Sigmoid colon (tissue), 7 donors: ENCODE results near the gene TXNL4A. TPM values are rescaled to one million over a fixed set of nuclear protein-coding genes. Genes with fewer than 3 reads are reported as not detected.

Experiments
- DNase-seq: peaks from one replicate; pipeline ENCODE4 v3.0.0-alpha.2; 2019
- H3K27ac ChIP-seq, 4 donors: fragments of 200-600 bp; sonication (generic); one replicate each; pipeline ENCODE4 v1.5.1; 2016 to 2019; ENCODE audit warnings: mild to moderate bottlenecking in 1 of 4
- H3K27me3 ChIP-seq, 3 donors: fragments of 200-600 bp; sonication (generic); one replicate each; pipeline ENCODE4 v1.5.1; 2019; ENCODE audit warnings: mild to moderate bottlenecking in 1 of 3
- H3K36me3 ChIP-seq, 4 donors: fragments of 200-600 bp; sonication (generic); one replicate each; pipeline ENCODE4 v1.5.1; 2016 to 2019
- H3K4me1 ChIP-seq, 4 donors: fragments of 200-600 bp; sonication (generic); one replicate each; pipeline ENCODE4 v1.5.1; 2017 to 2019
- H3K4me3 ChIP-seq, 4 donors: fragments of 200-600 bp; sonication (generic); one replicate each; pipeline ENCODE4 v1.5.1; 2017 to 2019; ENCODE audit warnings: mild to moderate bottlenecking in 2 of 4, moderate library complexity in 1 of 4
- H3K9me3 ChIP-seq, 4 donors: fragments of 200-600 bp in 3 of 4; sonication (generic) in 3 of 4; one replicate each; pipeline versions ENCODE4 v1.5.1 to v1.6.1; 2013 to 2019
- EP300 ChIP-seq, 4 donors: sonication (generic); formaldehyde crosslinking; IDR thresholded peaks; one replicate each; pipeline ENCODE4 v1.6.1; 2017; ENCODE audit warnings: antibody characterized with exemption in 4 of 4
- POLR2A ChIP-seq, 2 donors: fragments of 450-650 bp; IDR thresholded peaks; one replicate each; pipeline ENCODE4 v1.6.1; 2016; ENCODE audit warnings: antibody characterized with exemption in 2 of 2, mild to moderate bottlenecking in 2 of 2, moderate library complexity in 2 of 2
- POLR2AphosphoS5 ChIP-seq, 4 donors: sonication (generic); formaldehyde crosslinking; IDR thresholded peaks; one replicate each; pipeline ENCODE4 v1.6.1; 2017; ENCODE audit warnings: antibody characterized with exemption in 4 of 4
- WGBS, 2 donors: extraction: QIAGEN DNeasy Blood & Tissue Kit; methylation state at CpG; one replicate each; pipeline ENCODE4 v1.1.7; 2013; 5-methylcytosine and 5-hydroxymethylcytosine counted together
- intact Hi-C: fragments of 100-400 bp; cut with DNase I; formaldehyde crosslinking; loops from one replicate; pipeline ENCODE4 v1.15.1; 2023
- polyA plus RNA-seq, 3 donors: library from polyadenylated mRNA; stranded (reverse); fragments of 200-250 nt; gene quantifications; one replicate each; pipeline ENCODE4 v1.2.3, GENCODE V29; 2013
- total RNA-seq, 4 donors: library from RNA; depleted of rRNA; stranded (reverse); fragments of >200 nt; gene quantifications; one replicate each; pipeline ENCODE4 v1.1.0, GENCODE V29; 2016
- TF ChIP-seq, protein P1 (sequence below), 4 experiments: fragments of 450-650 bp in 3 of 4; fragments of 200-600 bp in 1 of 4; IDR thresholded peaks; one replicate each; pipeline ENCODE4 v1.5.1; 2016 to 2019; ENCODE audit warnings: antibody characterized with exemption in 4 of 4, mild to moderate bottlenecking in 3 of 4, moderate library complexity in 2 of 4
- donor health status: healthy with polysubstance abuse.
- donor health status: Bipolar disorder and iron deficiency.
- donor health status: healthy.

Gene TXNL4A
- total and polyA plus RNA-seq, 7 donors, result 16.9 to 85.3 (median 32.9) TPM

DNA sequence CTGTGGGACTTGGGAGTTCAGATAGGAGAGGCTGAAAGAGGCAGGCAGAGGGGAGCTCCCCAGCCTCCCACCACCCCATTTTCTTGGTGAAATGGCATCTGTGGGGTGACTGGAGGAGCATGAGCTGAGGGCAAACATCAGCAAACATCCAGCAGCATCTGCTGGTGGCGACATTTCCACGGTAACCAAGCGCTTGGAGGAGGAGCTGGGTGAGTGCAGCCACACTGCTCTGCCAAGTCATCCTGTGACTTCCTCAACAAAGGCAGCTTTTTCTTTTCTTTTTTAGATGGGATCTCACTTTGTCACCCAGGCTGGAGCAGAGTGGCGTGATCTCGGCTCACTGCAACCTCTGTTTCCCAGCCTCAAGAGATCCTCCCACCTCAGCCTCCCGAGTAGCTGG is 5.6 kb downstream of the TXNL4A start:
- no peak for DNase-seq
- Histone ChIP-seq H3K27ac (no peak overlapping the region), H3K27me3 (no peaks in the 10 kb centered on the region), H3K4me1 (peaks cover 3 to 25% (median 19%) of the 10 kb centered on the region in 4 donors), H3K4me3 (no peak overlapping the region), H3K36me3 (peaks cover 0 to 7% (median 0%) of the 10 kb centered on the region in 4 donors), H3K9me3 (no peaks in the 10 kb centered on the region)
- TF ChIP-seq POLR2A (IDR thresholded peaks at IDR 0.05) (no peak), POLR2AphosphoS5 (IDR thresholded peaks at IDR 0.05) (no peak), EP300 (IDR thresholded peaks at IDR 0.05) (no peak)
- TF ChIP-seq, protein P1, sequence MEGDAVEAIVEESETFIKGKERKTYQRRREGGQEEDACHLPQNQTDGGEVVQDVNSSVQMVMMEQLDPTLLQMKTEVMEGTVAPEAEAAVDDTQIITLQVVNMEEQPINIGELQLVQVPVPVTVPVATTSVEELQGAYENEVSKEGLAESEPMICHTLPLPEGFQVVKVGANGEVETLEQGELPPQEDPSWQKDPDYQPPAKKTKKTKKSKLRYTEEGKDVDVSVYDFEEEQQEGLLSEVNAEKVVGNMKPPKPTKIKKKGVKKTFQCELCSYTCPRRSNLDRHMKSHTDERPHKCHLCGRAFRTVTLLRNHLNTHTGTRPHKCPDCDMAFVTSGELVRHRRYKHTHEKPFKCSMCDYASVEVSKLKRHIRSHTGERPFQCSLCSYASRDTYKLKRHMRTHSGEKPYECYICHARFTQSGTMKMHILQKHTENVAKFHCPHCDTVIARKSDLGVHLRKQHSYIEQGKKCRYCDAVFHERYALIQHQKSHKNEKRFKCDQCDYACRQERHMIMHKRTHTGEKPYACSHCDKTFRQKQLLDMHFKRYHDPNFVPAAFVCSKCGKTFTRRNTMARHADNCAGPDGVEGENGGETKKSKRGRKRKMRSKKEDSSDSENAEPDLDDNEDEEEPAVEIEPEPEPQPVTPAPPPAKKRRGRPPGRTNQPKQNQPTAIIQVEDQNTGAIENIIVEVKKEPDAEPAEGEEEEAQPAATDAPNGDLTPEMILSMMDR (IDR thresholded peaks at IDR 0.05), result no peak
- intact Hi-C loops, result no loop called here
- 73 to 88% methylated on average over 6 of the region's 6 CpGs for WGBS, 2 donors

DNA sequence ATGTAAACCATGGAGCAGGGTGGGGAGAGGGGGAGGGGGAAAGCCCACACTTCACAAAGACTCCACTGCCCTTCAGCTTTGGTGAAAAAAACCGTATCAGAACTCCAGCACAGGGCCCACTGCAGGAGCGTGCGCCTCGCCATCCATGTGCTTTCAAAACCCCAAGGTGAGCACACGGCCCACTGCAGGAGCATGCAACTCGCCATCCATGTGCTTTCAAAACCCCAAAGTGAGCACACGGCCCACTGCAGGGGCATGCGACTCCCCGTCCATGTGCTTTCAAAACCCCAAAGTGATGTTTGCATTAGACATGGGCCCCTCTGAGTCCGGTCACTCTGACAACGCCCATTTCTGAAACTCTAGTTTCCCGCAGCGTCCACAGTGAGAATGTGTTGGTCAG is 7.8 kb downstream of the TXNL4A start:
- Histone ChIP-seq H3K27me3 (no peaks in the 10 kb centered on the region), H3K9me3 (no peaks in the 10 kb centered on the region), H3K4me1 (peaks cover 0 to 10% (median 2%) of the 10 kb centered on the region in 4 donors), H3K4me3 (no peak overlapping the region), H3K36me3 (peaks cover 0 to 15% (median 2%) of the 10 kb centered on the region in 4 donors), H3K27ac (no peak overlapping the region)
- no peak for DNase-seq
- 89% methylated on average over 13 of the region's 13 CpGs for WGBS, 2 donors
- TF ChIP-seq EP300 (IDR thresholded peaks at IDR 0.05), result no peak
- TF ChIP-seq, protein P1 (IDR thresholded peaks at IDR 0.05), result no peak
- TF ChIP-seq POLR2A (IDR thresholded peaks at IDR 0.05), result no peak
- TF ChIP-seq POLR2AphosphoS5 (IDR thresholded peaks at IDR 0.05), result no peak
- intact Hi-C loops, result no loop called here

DNA sequence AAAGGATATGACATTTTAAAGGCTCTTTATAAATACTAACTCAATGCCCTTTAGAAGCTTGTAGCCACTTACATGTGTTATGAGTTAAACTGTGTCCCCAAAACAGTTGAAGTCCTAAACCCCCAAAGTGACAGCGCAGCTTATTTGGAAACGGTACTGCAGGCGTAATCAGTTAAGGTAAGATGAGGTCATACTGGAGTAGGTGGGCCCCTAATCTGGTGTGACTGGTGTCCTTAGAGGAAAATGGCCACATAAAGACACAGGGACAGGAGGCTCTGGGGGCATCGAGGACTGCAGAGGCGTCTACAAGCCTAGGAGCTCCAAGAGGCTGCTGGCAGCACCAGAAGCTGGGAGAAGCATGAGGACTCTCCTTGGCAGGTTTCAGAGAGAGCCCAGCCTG is 8.5 kb downstream of the TXNL4A start:
- no peak for TF ChIP-seq EP300 (IDR thresholded peaks at IDR 0.05)
- TF ChIP-seq POLR2AphosphoS5 (IDR thresholded peaks at IDR 0.05), result no peak
- TF ChIP-seq, protein P1 (IDR thresholded peaks at IDR 0.05), result no peak
- TF ChIP-seq POLR2A (IDR thresholded peaks at IDR 0.05), result no peak
- Histone ChIP-seq H3K4me1 (peaks cover 0 to 10% (median 2%) of the 10 kb centered on the region in 4 donors), H3K36me3 (peaks cover 0 to 19% (median 4%) of the 10 kb centered on the region in 4 donors), H3K9me3 (no peaks in the 10 kb centered on the region), H3K4me3 (no peak overlapping the region), H3K27ac (no peak overlapping the region), H3K27me3 (no peaks in the 10 kb centered on the region)
- intact Hi-C loops, result no loop called here
- DNase-seq, result no peak
- WGBS, 2 donors, result 94 to 95% methylated on average over 5 of the region's 5 CpGs

DNA sequence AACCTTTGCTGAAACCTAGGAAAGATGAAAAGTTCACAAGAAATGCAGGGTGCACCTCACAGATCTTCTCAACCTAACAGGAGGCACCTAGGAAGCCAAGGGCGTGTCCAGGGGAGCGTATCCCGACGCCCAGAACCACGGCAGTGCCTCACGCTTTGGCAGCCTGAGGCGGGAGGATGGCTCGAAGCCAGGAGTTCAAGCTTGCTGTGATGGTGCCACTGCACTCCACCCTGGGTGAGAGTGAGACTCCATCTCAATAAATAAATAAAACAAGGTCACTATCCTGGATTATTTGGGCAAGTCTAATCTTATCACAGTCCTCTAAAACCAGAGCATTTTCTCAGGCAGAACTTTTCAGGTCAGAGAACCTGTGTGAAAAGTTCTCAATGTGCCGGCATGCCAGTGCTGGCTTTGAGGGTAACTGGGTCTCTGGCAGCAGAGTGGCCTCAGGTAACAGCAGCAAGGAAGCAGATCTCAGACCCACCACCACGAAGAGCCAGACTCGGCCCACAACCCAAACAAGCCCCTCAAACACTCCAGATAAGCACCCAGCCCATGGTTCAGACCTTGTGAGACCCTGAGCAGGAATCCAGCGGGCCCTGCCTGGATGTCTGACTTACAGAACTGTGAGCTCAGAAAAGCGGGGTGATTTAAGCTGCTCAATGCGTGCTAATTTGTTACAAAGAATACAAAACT is 12.2 kb downstream of the TXNL4A start:
- Histone ChIP-seq H3K4me3 (no peak overlapping the region), H3K9me3 (no peaks in the 10 kb centered on the region), H3K36me3 (peaks cover 0 to 48% (median 19%) of the 10 kb centered on the region in 4 donors), H3K4me1 (peaks cover 0 to 5% (median 0%) of the 10 kb centered on the region in 4 donors), H3K27ac (no peak overlapping the region), H3K27me3 (no peaks in the 10 kb centered on the region)
- intact Hi-C loops, result no loop called here
- 49 to 82% methylated on average over 14 of the region's 14 CpGs for WGBS, 2 donors
- no peak for DNase-seq
- TF ChIP-seq EP300 (IDR thresholded peaks at IDR 0.05), result no peak

DNA sequence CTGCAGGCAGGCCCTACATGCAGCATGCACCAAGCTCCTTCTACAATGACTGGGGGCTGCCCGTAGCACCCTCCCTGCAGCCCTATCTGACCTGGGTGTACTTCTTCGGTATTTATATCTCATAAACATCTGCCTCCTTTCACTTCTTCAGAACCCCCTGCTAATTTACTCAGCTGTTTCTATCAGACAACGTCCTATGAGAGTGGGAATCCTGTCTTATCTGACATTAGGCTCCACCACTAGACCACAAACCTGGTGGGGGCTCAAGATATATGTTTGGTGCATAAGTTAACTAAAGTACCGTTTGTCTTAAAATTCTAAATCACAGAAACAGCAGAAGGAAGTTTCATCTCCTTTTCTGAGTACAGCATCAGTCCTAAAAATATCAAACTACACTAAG is 13.3 kb downstream of the TXNL4A start:
- DNase-seq, result no peak
- 84% methylated on average over 4 of the region's 4 CpGs for WGBS, 2 donors
- Histone ChIP-seq H3K27ac (no peak overlapping the region), H3K27me3 (no peaks in the 10 kb centered on the region), H3K4me3 (no peak overlapping the region), H3K4me1 (no peaks in the 10 kb centered on the region), H3K9me3 (no peaks in the 10 kb centered on the region), H3K36me3 (peaks cover 0 to 59% (median 24%) of the 10 kb centered on the region in 4 donors)
- no peak for TF ChIP-seq POLR2A (IDR thresholded peaks at IDR 0.05)
- TF ChIP-seq EP300 (IDR thresholded peaks at IDR 0.05), result no peak
- TF ChIP-seq POLR2AphosphoS5 (IDR thresholded peaks at IDR 0.05), result no peak
- TF ChIP-seq, protein P1 (IDR thresholded peaks at IDR 0.05), result no peak
- intact Hi-C loops, result no loop called here
